HG02884 (cell line): Measurements from ENCODE around the gene PPP4C.
"Not testable (repeated sequence)": the region's sequence is repeated elsewhere in the genome, so short reads cannot be mapped to it uniquely, and the experiment has no call there.

ENCODE experiments used
- ATAC-seq: cut with Tn5 transposase; IDR thresholded peaks from one replicate; pipeline ENCODE4 v1.9.1; 2021; ENCODE audit warnings: mild to moderate bottlenecking, moderate library complexity; ENCODE audit not compliant: unreplicated experiment

The PPP4C gene

DNA sequence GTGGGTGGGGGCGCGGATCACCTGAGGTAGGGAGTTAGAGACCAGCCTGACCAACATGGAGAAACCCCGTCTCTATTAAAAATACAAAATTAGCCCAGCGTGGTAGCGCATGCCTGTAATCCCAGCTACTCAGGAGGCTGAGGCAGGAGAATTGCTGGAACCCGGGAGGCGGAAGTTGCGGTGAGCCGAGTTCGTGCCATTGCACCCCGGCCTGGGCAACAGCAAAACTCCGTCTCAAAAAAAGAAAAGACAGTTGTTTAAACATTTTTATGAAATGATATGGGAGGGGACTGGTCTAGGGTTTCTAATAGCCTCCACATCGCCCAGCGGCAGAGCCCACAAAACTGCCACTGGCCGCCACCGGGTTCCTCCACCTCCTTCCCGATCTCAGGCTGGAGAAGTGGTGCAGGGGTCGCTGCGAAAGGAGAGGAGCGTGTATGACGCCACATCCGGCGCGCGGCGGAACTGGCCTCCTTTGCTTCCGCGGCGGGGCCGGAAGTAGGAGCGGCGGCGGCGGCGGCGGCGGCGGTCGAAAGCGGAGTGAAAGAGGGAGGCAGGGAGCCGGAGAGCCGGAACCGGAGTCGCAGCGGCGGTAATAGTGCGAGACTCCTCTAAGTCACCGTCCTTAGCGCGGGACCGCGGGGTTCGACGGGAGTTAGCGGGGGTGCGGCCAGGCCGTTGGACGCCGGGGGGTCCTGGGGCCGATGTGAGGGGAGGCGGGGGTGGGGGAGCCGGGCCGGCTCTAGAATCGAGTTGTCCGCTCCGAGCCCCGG, at the start of gene PPP4C:
Gene PPP4C, plus strand, starts transcription at position 492 of the 773 bp plus-strand sequence. CDS start 384 bp downstream, outside the sequence.
- no peak for ATAC-seq

DNA sequence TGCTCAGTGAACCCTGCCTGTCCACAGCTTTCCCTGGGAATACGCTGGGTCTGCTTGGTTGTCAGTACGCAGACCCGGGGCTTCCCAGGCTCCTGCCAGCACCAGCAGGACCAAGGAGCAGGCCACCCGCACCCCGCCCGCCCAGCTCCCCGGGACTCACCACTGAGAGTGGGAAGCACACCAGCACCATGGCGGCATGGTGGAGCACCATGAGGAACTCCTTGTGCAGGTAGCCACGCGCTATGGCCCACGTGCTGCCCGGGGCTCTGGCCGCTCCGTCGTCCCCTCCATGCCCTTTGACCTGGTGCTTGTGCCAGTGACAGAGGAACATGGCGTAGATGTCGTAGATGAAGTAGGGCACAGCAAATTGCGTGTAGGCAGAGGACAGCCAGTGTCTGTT, 49.3 kb upstream of the PPP4C start:
- ATAC-seq = no peak

DNA sequence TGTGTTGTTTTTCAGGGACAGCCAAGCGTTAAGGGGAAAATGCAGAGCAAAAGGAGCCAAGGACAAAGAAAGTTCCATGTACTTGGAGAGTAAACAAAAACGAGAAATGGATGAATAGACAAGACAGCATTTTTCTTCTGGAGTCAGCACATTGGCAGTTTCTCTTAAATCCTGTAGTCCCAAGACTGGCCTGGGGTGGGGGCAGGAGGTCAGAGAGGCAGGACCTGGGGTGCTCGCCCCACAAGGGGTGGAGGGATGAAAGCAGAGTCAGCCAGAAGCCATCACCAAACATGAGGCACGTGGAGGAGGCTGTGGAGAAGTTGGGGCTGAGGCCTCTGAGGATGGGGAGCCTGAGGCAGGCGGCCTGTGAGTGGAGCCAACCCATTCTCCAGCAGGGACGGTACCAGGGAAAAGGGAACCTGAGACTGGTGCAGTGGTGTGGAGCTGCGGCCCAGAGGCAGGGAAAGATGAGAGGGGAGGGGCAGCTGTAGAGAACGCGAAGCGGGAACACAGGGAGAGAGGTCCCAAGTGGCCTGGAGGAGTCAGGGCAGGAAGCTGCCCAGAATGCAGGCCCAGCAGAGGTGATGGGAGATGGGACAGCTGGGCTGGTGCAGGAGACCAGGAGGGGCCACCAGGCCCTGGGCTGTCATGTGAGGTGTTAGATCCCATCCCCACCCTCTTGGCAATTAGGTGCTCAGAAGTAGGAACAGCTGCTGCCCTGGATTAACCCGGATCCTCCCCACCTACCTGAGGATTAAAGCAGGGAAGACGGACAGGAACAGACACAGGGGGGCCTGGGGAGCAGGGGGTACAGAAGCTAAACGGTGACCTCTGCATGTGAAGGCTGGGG, 48.0 kb upstream of the PPP4C start:
- ATAC-seq = no peak

DNA sequence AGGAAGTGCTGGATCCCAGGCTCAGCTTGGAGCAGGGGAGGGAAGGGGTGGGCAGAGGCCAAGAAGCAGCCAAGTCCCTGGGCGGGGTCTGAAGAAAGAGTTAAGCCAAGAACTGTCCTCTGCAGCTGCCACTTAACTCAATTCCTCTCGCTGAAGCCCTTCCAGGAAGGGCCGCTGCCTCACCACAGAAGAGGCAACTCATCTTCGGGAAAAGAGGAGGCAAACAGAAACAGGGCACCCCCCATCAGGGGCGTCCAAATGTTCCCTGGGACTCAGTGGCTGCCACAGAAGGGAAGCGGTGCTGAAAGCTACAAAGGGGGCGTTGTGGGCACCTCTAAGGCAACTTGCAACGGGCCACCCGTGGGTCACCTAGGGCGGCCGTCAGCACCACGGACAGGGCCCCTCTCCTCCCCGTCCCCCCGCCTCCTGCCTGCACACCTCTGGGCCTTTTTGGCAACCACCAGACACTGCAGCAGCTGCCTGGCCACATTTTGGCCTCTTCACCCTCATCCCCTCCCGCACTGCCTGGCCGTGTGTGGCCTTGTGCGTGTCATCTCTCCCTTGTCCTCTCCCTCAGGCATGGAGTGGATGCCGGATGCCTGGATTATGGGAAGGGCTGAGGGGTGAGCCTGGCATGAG, 47.2 kb upstream of the PPP4C start:
- no peak for ATAC-seq

DNA sequence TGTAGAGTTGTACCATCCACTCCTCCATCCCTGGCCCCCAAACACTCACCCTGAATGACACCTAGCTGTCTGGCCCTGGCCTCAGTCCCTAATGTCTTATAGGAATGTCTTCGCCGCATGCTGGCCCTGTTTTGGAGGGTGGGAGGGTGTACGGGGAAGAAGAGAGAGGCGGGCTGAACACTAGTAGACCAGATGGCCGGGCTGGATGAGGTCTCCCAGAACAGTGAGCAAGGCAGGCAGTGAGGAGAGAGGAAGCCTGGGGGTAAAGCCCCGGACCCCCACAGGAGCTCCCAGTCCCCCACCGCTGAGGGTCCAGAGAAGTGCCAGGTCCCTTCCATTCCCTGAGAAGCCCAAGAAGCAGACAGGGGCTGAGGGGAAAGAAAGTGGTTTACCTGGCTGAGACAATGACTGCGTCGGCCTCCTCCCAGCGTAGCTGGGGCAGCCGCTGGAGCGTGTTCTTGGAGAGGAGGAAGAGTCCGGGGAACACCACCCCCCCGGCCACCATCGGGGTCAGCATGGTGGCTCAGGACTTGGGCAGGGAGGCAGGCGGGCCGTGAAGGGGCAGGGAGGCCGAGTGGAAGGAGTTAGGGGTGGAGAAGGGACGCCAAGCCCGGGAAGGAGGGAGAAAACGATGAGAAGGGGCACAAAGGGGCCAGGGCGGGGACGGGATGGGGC, 45.6 kb upstream of the PPP4C start:
- ATAC-seq = no peak

DNA sequence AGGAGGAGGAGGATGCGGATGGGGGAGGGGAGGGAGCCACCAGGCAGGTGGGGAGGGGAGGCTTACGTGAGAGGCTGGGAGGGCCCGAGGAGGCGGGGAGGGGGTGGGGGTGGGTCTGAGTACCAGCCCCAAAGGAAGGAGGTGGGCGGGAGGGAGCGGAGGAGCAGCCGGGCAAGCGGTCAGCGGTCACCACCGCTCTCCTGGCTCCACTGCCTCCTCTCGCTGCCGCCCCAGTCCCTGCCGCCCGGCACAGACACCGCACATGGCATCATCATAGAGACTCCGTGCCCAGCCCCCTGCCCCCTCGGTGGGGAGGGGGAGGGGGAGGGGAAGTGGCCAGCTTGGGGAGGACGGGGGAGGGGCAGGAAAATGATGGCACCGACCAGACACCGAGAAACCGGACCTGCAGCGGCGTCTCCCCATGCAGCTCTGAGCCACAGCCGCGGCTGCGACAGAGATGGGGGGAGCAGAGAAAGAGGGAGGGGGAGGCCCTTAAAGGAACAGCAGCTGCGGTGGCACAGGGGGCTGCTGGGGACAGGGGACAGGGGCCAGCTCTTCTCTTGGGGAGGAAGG, 44.9 kb upstream of the PPP4C start, which contains the start of gene TLCD3B:
Gene TLCD3B, minus strand, starts transcription at position 431 of the 573 bp plus-strand sequence. CDS start 744 bp downstream, outside the sequence.
- ATAC-seq = no peak

DNA sequence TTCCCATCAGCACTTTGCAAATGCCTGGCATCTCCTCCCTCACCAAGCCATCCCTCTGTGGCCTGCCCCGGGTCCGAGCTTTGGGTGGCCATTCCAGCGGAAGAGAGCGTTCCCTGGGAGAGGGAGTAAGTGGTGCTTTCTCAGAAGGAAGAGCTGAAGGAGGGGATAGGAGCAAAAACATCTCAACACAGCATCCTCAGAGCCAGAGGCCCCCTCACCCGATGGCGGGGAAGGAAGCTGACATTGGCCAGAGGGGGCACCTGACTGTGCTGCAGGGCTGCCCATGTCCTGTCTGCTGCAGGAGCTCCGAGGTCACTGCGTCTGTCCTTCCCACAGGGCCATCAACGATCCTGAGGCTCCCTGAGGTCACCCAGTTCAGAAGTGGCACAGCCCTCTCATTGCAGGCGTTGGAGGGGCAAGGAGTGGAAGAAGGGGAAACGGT, 44.3 kb upstream of the PPP4C start:
- ATAC-seq = no peak

DNA sequence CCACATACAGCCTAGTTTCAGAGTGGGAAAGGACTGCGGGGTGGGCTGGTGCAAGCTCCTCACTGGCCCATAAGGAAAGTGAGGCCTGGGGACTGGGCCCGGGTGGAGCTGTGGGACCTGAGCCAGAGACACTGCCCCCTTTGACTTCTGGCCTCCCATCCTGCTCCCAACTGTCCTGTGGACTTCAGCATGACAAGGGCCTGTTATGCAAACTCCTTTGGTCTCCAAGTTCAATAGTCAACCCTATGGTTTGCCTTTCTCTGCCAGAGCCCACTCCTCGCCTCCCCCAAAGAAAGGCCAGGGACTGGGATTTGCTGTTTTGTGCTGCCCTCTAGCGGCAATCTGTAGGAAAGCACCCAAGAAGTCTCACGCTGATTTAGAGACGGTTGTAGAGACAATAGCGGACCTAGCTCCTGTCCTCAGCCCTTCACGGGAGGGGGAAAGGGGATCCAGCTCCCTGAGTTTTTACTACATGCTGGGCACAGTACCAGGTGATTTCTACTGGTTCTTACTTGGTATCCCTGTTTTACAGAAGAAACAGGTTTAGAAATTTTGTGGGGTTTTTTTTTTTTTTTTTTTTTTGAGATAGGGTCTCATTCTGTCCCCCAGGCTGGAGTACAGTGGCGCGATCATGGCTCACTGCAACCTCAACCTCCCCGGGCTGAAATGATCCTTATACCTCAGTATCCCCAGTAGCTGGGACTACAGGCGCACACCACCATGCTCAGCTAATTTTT, 43.5 kb upstream of the PPP4C start:
- ATAC-seq = no peak

DNA sequence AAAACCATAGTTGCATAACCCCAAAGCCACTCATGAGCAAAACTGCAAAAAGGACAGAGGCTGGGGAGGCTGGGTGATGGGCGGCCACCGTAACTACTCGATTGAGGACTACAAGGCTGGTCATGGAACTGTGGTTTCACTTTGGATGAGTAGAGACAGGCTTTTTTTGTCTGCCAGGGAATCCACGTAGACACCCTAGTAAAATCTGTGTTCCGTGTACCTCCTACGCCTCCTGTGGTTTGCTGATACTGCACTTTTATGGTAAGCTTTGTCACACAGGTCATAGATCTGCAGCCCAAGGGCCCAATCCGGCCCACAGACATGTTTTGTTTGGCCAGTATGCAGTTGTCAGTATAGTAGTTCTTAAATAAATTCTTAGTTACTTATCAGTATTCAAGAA, 42.5 kb upstream of the PPP4C start:
- no peak for ATAC-seq

DNA sequence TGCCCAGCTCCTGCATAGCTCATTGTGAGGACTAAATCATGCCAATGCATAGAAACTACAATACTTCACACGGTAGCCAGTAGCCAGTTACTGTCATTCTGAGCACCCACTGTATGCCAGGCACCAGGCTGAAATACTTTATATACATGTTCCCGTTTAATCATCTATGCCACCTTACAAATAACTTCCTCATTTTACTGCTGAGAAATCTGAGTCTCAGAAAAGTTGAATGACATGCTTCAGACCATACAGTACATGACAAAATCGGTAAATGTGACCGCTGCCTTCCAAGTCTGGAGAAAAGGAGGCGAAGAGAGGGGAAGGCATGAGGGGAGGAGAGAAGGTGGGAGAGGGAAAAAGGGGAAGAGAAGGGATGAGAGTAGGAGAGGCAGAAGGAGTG, 35.6 kb upstream of the PPP4C start:
- no peak for ATAC-seq

DNA sequence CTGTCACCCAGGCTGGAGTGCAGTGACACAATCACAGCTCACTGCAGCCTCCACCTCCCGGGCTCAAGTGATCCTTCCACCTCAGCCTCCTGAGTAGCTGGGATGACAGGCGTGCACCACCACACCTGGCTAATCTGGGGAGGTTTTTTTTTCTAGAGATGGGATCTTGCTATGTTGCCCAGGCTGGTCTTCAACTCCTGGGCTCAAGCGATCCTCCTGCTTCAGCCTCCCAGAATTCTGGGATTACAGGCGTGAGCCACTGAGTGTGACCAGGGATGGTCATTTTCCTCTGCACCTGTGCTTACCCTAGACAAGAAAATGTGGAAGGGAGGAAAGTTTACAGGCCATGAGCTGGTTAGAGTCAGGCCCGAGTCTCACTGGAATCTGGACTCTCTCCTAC, 35.1 kb upstream of the PPP4C start:
- ATAC-seq = not testable (repeated sequence)

DNA sequence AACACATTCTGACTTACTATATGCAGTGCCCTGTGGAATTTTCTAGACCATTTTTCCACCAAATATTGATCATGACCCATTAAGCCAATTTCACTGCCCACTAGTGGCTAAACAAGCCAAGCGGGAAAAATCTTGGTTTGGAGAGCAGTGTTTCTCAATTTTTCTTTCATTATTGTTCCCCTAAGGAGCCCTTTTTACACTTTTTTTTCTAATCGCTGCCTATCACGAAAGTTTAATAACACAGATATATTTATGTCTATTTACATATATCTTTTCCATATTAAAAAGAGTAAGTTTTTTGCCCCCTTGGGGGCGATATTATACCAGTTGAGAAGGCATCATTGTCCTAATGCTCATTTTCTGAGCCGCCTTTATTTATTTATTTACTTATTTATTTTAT, 34.0 kb upstream of the PPP4C start:
- ATAC-seq = no peak

DNA sequence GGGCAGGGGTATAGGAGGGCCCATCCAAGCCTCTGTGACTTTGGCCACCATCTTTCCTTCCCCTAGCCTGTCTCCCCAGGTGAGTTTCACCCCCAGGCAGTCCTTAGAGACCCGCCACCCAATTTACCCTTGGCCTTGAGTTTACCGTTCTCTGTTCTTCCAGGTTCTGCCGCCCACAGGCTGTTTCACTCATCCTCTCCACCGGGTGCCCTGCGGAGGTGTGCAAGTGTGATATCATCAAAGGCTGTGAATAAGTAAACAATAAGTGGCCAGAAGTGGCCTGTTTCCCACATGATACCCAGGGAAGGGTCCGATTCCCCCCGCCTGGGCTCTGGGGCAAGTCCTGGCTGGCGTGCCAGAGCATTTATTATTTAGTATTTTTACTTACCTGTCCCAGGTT, 29.6 kb upstream of the PPP4C start:
- ATAC-seq = no peak

DNA sequence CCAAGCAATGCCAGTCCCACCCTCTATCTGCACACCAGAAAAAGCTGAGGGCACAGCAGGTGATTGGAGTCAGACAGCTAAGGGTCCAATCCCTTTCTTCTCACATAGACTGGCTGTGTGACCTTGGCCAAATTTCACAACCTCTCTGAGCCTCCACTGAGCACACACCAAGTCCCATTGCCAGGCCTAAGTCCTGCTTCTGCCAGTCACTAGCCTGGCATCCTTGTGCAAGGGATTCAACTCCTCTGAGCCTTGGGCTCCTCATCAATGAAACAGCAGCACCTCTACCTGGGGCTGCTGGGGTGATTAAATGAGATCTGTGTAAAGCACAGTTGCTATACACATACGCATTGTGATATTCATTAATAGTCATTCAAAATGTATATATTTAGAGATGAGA, 29.2 kb upstream of the PPP4C start:
- ATAC-seq = no peak

DNA sequence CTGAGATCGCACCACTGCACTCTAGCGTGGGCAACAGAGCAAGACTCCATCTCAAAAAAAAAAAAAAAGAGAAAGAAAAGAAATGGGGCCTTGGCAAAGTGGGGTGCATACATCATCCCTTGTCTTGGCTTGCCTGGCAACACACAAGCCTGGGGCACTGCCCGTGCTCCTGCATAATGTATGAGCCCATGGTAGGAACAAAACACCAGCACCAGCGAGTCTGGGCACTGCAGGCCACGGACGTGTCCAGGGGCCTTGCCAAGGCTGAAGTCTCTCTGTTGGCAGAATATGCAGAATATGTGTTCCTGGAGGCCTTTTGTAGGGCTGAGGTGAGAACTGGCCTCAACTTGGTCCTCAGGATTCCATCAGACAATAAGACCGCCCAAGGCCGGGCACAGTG, 25.9 kb upstream of the PPP4C start:
- no peak for ATAC-seq

DNA sequence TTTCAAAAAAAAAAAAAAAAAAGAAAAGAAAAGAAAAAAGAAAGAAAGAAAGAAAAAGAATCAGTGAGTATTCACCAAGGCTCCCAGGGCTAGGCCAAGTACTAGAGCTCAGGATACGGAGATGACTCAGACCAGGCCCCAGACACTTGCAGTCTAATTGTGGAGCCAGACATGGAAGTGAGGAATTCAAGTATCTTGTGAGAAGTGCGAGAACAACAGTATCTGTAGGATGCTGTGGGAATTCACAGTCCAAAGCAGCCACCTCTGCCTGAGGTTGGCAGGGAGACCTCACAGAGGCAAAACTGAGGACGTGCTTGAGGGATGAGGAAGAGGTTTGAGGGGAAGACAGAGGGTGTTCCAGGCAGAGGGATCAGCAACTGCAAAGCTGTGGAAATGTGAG, 24.3 kb upstream of the PPP4C start:
- no peak for ATAC-seq

DNA sequence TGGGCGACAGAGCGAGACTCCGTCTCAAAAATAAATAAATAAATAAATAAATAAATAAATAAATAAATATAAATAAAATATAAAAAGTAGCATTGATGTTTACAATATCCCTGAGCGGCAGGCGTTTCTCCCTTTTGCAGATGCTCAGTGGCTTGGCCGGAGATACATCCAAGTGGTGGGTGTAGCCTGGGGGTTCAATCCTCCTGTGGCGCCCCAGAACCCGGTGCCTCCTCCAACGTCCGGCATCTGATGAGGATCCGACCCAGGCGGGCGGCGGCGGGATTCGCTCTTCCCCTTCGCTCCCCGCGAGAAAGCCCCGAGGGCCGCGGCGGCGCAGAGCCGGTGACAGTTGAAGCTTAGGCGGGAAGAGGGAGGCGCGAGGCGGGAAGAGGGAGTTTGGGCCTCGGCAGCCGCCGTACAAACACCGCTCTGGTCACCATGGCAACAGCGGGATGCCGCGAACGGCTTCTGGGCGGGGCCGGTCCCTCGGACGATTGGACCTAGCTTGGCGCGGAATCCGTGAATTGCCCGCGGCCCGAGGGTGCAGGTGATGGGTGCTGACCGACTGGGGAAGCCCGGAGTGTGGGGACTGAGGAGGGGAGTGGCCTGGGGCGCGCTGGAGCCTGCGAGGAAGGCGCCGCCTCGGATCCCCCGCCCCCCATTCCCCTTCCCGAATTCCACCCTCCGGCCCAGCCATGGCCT, 23.0 kb upstream of the PPP4C start:
- ATAC-seq = no peak

DNA sequence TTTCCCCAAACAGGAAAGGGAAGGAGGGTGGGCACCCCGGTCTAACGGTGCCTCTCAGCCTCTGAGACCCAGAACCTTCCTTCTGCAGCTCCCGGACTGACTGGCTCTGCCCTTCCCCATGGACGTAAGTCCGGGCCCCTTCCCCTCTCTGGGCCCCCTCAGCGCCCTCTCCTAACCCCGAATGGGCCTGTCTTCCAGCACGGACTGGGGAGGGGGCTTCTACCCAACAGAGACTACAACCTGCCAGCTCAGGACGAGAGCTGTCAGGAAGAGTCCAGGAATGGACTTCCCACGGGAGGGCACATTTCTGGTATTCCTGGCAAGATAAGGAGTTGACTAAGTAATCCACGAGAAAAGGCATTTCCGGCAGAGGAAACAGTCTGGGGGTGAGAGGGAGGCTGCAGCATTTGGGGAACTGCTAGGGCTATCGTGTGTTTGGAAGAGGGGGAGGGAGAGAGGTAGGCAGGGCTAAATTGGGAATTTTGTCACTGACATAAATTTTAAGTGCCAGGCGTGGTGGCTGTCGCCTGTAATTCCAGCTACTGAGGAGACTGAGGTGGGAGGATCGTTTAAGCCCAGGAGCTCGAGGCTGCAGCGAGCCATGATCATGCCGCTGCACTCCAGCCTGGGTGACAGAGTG, 22.3 kb upstream of the PPP4C start:
- no peak for ATAC-seq

DNA sequence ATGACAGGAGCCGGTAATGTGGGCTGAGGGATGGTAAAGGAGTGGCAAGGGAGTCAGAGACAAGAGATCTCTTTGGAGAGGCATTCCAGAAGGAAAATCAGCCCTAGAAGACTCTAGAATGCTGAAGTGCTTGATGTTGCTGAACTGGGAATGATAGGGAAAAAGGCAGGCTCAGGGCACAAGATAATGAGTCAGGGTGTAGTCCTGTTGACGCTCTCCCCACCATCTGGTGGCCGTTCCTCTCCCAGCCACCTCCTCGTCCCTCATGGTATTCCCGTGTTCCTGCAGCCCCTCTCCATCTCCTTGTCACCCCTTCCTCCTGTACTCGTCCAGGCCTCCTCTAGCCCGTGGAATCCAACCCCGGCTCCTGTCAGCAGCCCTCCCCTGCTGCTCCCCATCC, 21.3 kb upstream of the PPP4C start:
- ATAC-seq = no peak
